OCI-LY1 (cell line): ENCODE results near the gene TMEM253.
A peak's percentile ranks its signal among the peaks of the same experiment; 100 is the strongest.

ENCODE experiments used
- H2AFZ ChIP-seq: fragments of 200-600 bp; sonication (generic), shearing (Covaris generic); 2 replicates; pipeline ENCODE4 v1.6.0; 2014; ENCODE audit warnings: antibody characterized with exemption, mild to moderate bottlenecking, low read length
- H3F3A ChIP-seq: fragments of 200-600 bp; sonication (generic), shearing (Covaris generic); 2 replicates; pipeline ENCODE4 v1.6.0; 2014; ENCODE audit warnings: mild to moderate bottlenecking, antibody characterized with exemption, low read length, moderate library complexity; ENCODE audit not compliant: insufficient read depth
- H3K27ac ChIP-seq: fragments of 200-600 bp; sonication (generic); 2 replicates; pipeline ENCODE4 v1.5.1; 2014; ENCODE audit warnings: low read length, mixed run types, mild to moderate bottlenecking, low read depth; ENCODE audit not compliant: poor library complexity, severe bottlenecking
- H3K27me3 ChIP-seq: fragments of 200-600 bp; sonication (generic); 2 replicates; pipeline ENCODE4 v1.6.0; 2014; ENCODE audit warnings: antibody characterized with exemption, mild to moderate bottlenecking, low read length, moderate library complexity; ENCODE audit not compliant: insufficient read depth
- H3K36me3 ChIP-seq: fragments of 200-600 bp; sonication (generic); 2 replicates; pipeline ENCODE4 v1.6.1; 2014; ENCODE audit warnings: mild to moderate bottlenecking, antibody characterized with exemption, low read length, moderate library complexity, mixed read lengths; ENCODE audit not compliant: insufficient read depth
- H3K4me1 ChIP-seq: fragments of 200-600 bp; sonication (generic); 2 replicates; pipeline ENCODE4 v1.5.1; 2014; ENCODE audit warnings: mild to moderate bottlenecking, low read length, moderate library complexity; ENCODE audit not compliant: insufficient read depth, severe bottlenecking
- H3K4me2 ChIP-seq: fragments of 200-600 bp; sonication (generic), shearing (Covaris generic); 2 replicates; pipeline ENCODE4 v1.6.1; 2014; ENCODE audit warnings: low read length
- H3K4me3 ChIP-seq: fragments of 200-600 bp; sonication (generic); 2 replicates; pipeline ENCODE4 v1.5.1; 2014; ENCODE audit warnings: low read length, low read depth, mild to moderate bottlenecking, mixed read lengths; ENCODE audit not compliant: poor library complexity, severe bottlenecking
- H3K79me2 ChIP-seq: fragments of 200-600 bp; shearing (Covaris generic); 2 replicates; pipeline ENCODE4 v1.6.1; 2016; ENCODE audit warnings: mixed run types, low read length, mixed read lengths; ENCODE audit not compliant: insufficient read depth
- H3K9ac ChIP-seq: fragments of 200-600 bp; sonication (generic), shearing (Covaris generic); 2 replicates; pipeline ENCODE4 v1.6.1; 2014; ENCODE audit warnings: mild to moderate bottlenecking, low read length, mixed read lengths
- H3K9me2 ChIP-seq: fragments of 200-600 bp; sonication (generic), shearing (Covaris generic); 2 replicates; pipeline ENCODE4 v1.6.1; 2014; ENCODE audit warnings: low read depth, mild to moderate bottlenecking, low read length, mixed read lengths
- H3K9me3 ChIP-seq: fragments of 200-600 bp; shearing (Covaris generic); 2 replicates; pipeline ENCODE4 v1.6.1; 2014; ENCODE audit warnings: low read length, mixed read lengths
- H4K20me1 ChIP-seq: fragments of 200-600 bp; sonication (generic), shearing (Covaris generic); 2 replicates; pipeline ENCODE4 v1.6.0; 2016; ENCODE audit warnings: mild to moderate bottlenecking, low read length; ENCODE audit not compliant: insufficient read depth
- CTCF ChIP-seq: fragments of 200-600 bp; sonication (generic), shearing (Covaris generic); IDR thresholded peaks from 2 replicates; pipeline ENCODE4 v1.5.1; 2017; ENCODE audit warnings: mild to moderate bottlenecking, antibody characterized with exemption, low read length, moderate library complexity, mixed read lengths
- EZH2 ChIP-seq: fragments of 200-600 bp; sonication (generic), shearing (Covaris generic); IDR thresholded peaks from 2 replicates; pipeline ENCODE4 v1.8.0; 2017; ENCODE audit warnings: borderline replicate concordance, mixed run types, mild to moderate bottlenecking, antibody characterized with exemption, low read length, moderate library complexity, mixed read lengths

The TMEM253 gene

GRCh38 chr14:21098076-21098891 is 2.6 kb upstream of the TMEM253 start, which contains the start of gene ZNF219:
TSS of gene ZNF219 (minus strand) at chr14:21098655. CDS start at chr14:21093591, 5,064 bp downstream.
- Histone ChIP-seq H3K9me2 (no peaks in the 10 kb centered on the region), H3K36me3 (no peaks in the 10 kb centered on the region), H2AFZ (no peak within 1 kb of the TSS), H4K20me1 (no peaks in the 10 kb centered on the region), H3K9me3 (no peaks in the 10 kb centered on the region), H3K4me3 (peak within 1 kb of the TSS; percentile 62), H3K79me2 (no peaks in the 10 kb centered on the region), H3K4me1 (peaks cover 15% of the 10 kb centered on the region), H3F3A (no peaks in the 10 kb centered on the region), H3K27me3 (no peaks in the 10 kb centered on the region), H3K4me2 (peak within 1 kb of the TSS; percentile 82), H3K27ac (no peak within 1 kb of the TSS), H3K9ac (peak within 1 kb of the TSS; percentile 49)
- TF ChIP-seq CTCF: no peak
- TF ChIP-seq EZH2: no peak

GRCh38 chr14:21098892-21099595 is 1.8 kb upstream of the TMEM253 start:
- H3K4me1 ChIP-seq: peaks cover 16% of the 10 kb centered on the region
- peak overlapping the region; percentile 49 for H3K9ac ChIP-seq
- peak overlapping the region; percentile 62 for H3K4me3 ChIP-seq
- H3K79me2 ChIP-seq: no peaks in the 10 kb centered on the region
- H3K9me3 ChIP-seq: no peaks in the 10 kb centered on the region
- H3K9me2 ChIP-seq: no peaks in the 10 kb centered on the region
- H3K36me3 ChIP-seq: no peaks in the 10 kb centered on the region
- H3F3A ChIP-seq: no peaks in the 10 kb centered on the region
- no peak for TF ChIP-seq CTCF
- TF ChIP-seq EZH2: no peak
- no peak overlapping the region for H3K27ac ChIP-seq
- peak overlapping the region; percentile 82 for H3K4me2 ChIP-seq
- H4K20me1 ChIP-seq: no peaks in the 10 kb centered on the region
- H2AFZ ChIP-seq: no peak overlapping the region
- H3K27me3 ChIP-seq: no peaks in the 10 kb centered on the region

- peaks cover 18% of the 10 kb centered on the region for H3K4me1 ChIP-seq
- H3K9me3 ChIP-seq: no peaks in the 10 kb centered on the region
- no peak overlapping the region for H3K9ac ChIP-seq
- H3K9me2 ChIP-seq: no peaks in the 10 kb centered on the region
- no peaks in the 10 kb centered on the region for H3K27me3 ChIP-seq
- H3K79me2 ChIP-seq: no peaks in the 10 kb centered on the region
- no peak overlapping the region for H3K4me3 ChIP-seq
- no peaks in the 10 kb centered on the region for H3K36me3 ChIP-seq
- H3F3A ChIP-seq: no peaks in the 10 kb centered on the region
- H3K4me2 ChIP-seq: no peak overlapping the region
- TF ChIP-seq CTCF (no peak), EZH2 (no peak)
- H3K27ac ChIP-seq: no peak overlapping the region
- no peaks in the 10 kb centered on the region for H4K20me1 ChIP-seq
- no peak overlapping the region for H2AFZ ChIP-seq
These were observed 1.3 kb upstream of the TMEM253 start for GRCh38 chr14:21099596-21099985.
